ENCODE measurements around the gene FMN1.

FMN1 gene

DNA sequence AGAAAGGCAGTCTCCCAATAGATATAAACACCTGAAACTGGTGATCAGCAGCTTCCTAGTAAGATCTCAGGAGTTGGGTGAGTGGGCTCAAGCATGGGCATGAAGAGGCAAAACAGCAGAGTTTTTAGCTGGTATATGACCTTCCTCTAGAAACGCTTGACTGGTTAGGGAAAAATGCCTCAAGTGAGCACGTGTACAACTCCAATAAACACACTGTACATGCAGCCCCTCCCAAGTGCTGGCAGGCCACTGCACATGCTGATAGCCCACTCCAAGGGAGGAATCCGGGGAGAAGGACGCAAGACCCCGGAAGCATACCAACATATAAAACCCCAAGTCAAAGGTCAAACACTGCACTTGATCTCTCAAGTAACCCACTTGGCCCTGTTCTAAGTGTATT is 143.0 kb downstream of the FMN1 start:
- Mint-ChIP-seq H3K36me3 (ENCODE audit: low read depth) (peaks cover 14% of the 10 kb centered on the region), H3K9me3 (peaks cover 28% of the 10 kb centered on the region), H3K4me3 (no peak overlapping the region), H3K27ac (no peak overlapping the region), H3K27me3 (no peaks in the 10 kb centered on the region), H3K4me1 (ENCODE audit: low read depth) (no peaks in the 10 kb centered on the region)
- intact Hi-C loops (cut with micrococcal nuclease) = no loop called here

DNA sequence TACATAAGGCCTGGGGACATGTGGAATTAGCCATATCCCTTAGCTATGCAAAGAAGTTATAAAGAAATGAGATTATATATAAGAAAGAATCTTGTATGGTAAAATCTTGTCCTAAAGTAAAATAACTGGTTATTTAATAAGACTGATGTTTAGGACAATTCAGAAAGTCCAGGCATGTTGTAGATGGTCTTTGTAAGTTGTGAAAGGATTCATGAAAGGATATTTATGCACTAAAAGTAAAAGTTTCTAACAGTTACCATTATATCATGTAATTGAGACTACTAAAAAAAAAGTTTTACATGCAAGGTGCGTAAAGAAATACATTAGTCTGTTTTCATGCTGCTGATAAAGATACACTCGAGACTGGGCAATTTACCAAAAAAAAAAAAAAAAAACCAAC is 146.3 kb downstream of the FMN1 start:
- Mint-ChIP-seq H3K4me3 (no peak overlapping the region), H3K9me3 (peaks cover 43% of the 10 kb centered on the region), H3K4me1 (ENCODE audit: low read depth) (no peaks in the 10 kb centered on the region), H3K27me3 (no peaks in the 10 kb centered on the region), H3K36me3 (ENCODE audit: low read depth) (peaks cover 21% of the 10 kb centered on the region), H3K27ac (no peak overlapping the region)
- intact Hi-C loops (cut with micrococcal nuclease) = no loop called here

DNA sequence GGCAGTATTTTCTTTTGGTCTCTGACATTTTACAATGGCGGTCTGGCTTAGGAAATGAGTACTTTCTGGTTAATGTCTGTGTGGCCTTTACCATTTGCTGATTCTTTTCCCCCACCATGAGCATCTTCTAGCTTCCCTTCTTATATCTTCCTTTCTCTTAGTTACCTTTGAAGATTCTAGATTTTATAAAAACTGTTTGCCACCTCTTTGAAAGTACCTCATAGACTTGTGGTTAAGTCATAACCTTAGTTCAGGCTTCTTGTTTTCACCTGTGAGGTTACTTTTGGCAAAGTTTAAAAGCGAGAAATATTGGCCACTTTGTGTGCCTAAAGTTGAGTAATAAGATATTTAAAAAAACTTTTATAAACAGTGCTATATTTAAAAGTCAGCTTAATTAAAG is 147.4 kb downstream of the FMN1 start:
- Mint-ChIP-seq H3K27me3 (no peaks in the 10 kb centered on the region), H3K4me3 (no peak overlapping the region), H3K4me1 (ENCODE audit: low read depth) (no peaks in the 10 kb centered on the region), H3K9me3 (peaks cover 50% of the 10 kb centered on the region), H3K27ac (no peak overlapping the region), H3K36me3 (ENCODE audit: low read depth) (peaks cover 25% of the 10 kb centered on the region)
- intact Hi-C loops (cut with micrococcal nuclease) = no loop called here

DNA sequence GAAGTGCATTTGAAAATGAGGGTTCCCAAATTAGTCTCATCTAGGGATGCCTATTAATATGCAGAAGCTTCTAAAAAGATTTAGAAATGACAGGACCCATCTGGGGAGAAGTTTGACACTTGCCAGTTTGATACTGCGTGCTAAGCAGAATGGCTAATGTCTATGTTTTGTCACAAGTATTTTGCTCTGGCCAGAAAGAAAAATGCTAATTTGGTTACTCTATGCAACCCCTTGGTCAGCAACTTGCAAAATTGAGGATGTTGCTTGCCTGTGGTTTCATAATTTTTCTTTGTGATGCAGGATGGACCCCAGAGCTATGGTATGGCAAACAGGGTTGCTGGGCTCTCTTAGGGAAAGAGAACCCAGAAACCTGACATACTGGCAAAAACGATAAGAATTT is 148.2 kb downstream of the FMN1 start:
- Mint-ChIP-seq H3K4me1 (ENCODE audit: low read depth) (no peaks in the 10 kb centered on the region), H3K27ac (no peak overlapping the region), H3K27me3 (no peaks in the 10 kb centered on the region), H3K9me3 (peaks cover 50% of the 10 kb centered on the region), H3K36me3 (ENCODE audit: low read depth) (peaks cover 25% of the 10 kb centered on the region), H3K4me3 (no peak overlapping the region)
- intact Hi-C loops (cut with micrococcal nuclease) = no loop called here

DNA sequence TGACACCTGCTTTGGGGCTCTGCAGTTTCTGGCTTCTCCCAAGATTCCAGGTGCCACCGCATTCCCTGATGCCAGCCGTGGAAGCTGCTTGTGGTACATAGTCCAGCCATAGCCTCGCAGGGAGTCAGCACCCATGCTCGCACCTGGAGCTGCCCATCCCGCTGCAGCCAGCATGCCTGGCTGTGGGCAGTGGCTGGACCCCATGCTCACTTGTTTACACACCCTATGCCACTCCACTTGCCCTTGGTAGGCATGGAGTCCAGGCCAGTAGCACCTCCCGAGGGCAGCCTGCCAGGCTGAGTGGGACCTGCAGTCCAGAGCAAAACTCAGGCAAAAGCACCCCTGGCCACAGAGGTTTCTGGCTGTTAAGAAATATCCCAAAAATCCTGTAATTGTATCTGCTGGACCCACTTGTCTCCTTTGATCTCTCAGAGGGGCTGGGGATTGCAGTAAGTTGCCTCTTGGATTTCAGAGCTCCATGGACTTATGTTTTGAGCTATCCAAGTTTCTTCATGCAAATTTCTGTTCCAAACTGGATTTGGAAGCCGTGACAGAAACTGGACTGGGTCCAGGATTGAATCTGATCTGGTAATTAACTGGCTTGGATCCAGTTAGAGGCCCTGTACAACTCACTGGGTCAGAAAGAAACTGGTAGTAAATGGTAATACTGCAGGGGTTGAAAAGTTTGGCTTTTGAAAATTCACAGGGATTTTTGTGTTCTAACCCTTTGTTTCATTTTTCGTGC is 149.3 kb downstream of the FMN1 start:
- Mint-ChIP-seq H3K27ac (no peak overlapping the region), H3K4me1 (ENCODE audit: low read depth) (no peaks in the 10 kb centered on the region), H3K36me3 (ENCODE audit: low read depth) (peaks cover 25% of the 10 kb centered on the region), H3K9me3 (peaks cover 50% of the 10 kb centered on the region), H3K27me3 (no peaks in the 10 kb centered on the region), H3K4me3 (no peak overlapping the region)
- intact Hi-C loops (cut with micrococcal nuclease) = no loop called here

DNA sequence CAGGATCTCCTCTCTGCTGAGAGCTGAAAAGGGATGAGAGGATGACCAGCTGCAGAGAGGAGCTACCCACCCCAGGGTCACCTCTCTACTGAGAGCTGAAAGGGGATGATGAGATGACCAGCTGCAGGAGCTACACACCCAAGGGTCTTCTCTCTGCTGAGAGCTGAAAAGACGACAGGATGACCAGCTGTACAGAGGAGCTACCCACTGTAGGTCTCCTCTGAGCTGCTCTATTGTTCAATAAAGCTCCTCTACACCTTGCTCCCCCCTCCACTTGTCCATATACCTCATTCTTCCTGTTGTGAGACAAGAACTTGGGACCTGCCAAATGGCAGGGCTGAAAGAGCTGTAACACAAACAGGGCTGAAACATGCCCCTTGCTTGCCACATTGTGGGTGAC is 149.9 kb downstream of the FMN1 start:
- no peak overlapping the region for H3K27ac Mint-ChIP-seq

DNA sequence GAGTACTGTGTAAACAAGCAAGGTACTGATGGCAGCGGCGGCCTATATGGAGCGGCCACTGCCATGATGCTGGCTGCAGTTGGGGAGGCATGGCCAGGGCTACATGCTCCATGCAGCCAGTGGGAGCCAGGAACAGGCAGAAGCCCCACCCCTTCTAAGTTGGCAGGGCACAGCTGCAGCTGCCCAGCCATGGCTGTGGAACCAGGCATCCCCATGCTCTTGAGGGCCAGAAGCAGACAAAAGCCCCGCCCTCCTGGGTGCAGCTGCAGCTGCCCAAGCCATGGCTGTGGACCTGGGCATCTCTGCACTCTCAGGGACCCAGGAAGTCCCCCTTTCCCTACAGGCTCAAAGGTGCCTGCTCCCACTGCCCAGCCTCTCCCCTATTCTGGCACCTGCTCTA is 150.9 kb downstream of the FMN1 start:
- Mint-ChIP-seq H3K9me3 (peaks cover 36% of the 10 kb centered on the region), H3K36me3 (ENCODE audit: low read depth) (peaks cover 21% of the 10 kb centered on the region), H3K27me3 (no peaks in the 10 kb centered on the region), H3K27ac (no peak overlapping the region), H3K4me3 (no peak overlapping the region), H3K4me1 (ENCODE audit: low read depth) (no peaks in the 10 kb centered on the region)
- intact Hi-C loops (cut with micrococcal nuclease) = no loop called here

More for the DNA sequence above, 149.9 kb downstream of the FMN1 start:
- H3K36me3 Mint-ChIP-seq (ENCODE audit: low read depth) = peaks cover 25% of the 10 kb centered on the region
- H3K9me3 Mint-ChIP-seq = peaks cover 45% of the 10 kb centered on the region
- no peaks in the 10 kb centered on the region for H3K4me1 Mint-ChIP-seq (ENCODE audit: low read depth)
- H3K4me3 Mint-ChIP-seq = no peak overlapping the region
- intact Hi-C loops (cut with micrococcal nuclease) = no loop called here
- H3K27me3 Mint-ChIP-seq = no peaks in the 10 kb centered on the region

DNA sequence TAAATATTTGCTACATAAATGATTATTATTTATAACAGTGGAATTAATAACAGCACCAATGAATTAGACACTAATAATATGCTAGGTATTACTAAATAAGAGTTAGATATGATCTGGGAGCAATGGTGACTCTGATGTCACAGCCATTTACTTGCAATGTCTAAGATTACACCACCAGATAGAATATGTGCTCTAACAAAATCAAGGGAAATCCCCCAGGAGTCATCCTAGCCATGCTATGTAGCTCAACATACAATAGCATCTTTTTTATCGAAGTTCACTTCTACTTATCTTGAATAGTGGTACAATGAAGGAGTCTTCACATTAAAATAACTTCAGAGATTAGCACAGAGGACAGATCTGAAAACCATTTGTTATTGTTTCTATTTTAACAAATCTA is 154.0 kb downstream of the FMN1 start:
- Mint-ChIP-seq H3K27me3 (peaks cover 2% of the 10 kb centered on the region), H3K9me3 (peaks cover 22% of the 10 kb centered on the region), H3K36me3 (ENCODE audit: low read depth) (peaks cover 17% of the 10 kb centered on the region), H3K4me1 (ENCODE audit: low read depth) (no peaks in the 10 kb centered on the region), H3K27ac (no peak overlapping the region), H3K4me3 (no peak overlapping the region)
- intact Hi-C loops (cut with micrococcal nuclease) = no loop called here

DNA sequence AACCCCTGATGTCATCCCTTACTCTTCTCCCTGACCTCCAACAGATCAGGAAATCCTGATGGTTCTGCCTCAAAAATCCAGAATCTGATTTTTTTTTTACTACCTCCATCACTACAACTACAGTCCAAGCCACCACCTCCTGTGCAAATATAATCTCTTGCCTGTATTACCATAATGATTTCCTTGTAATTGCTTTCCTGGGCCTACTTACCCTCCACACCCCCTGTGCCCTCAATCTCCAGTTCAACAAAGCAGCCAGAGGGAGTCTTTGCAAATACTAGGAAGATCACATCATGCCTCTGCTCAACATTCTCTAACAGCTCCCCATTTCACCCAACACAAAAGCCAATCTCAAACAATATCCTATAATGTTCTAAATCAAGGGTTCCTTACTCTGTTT is 159.9 kb downstream of the FMN1 start:
- Mint-ChIP-seq H3K27me3 (peaks cover 2% of the 10 kb centered on the region), H3K4me1 (ENCODE audit: low read depth) (peaks cover 13% of the 10 kb centered on the region), H3K27ac (no peak overlapping the region), H3K36me3 (ENCODE audit: low read depth) (no peaks in the 10 kb centered on the region), H3K9me3 (no peaks in the 10 kb centered on the region), H3K4me3 (no peak overlapping the region)
- intact Hi-C loops (cut with micrococcal nuclease) = no loop called here

DNA sequence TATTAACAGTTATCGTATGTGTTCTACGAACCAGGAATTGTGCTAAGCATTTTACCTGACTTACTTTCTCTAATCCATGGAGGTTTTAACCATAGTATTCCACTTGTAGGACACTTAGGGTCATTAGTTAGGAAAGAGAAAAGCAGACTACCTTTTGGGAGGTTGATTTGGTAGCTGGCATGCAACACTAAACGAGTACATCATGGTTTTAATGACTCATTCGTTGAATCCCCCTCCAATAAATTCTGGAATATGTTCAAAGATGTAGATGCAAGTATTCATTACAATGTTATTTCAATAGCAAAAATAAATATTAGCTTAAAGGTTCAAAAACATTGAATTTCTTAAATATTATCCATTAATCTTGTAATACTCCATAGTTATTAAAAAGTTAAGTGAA is 162.5 kb downstream of the FMN1 start:
- intact Hi-C loops (cut with micrococcal nuclease) = no loop called here
- no peak overlapping the region for H3K4me3 Mint-ChIP-seq

DNA sequence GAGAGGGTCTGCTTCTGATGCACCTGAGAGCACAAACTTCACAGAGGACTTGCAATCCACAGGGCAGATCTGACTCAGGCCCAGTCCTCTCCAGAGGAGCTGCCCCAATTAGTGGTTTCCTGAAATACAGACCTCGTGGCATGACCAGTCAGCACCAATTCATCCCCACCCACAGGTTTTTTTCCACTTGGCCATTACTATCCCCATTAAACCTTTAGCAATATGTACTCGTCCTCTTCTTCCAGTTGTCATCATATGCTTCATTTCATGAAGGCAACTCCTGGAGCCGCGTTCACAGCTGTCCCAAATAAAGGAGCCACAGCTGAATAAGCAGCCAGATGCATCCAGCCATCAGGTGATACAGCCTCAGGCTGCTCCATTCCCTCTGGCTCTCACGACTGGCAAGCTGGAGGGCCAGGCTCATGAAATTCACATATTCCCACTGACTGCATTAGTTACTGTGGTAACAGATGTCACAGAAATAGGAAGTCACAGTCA is 163.1 kb downstream of the FMN1 start:
- H3K4me3 Mint-ChIP-seq = no peak overlapping the region
- no peaks in the 10 kb centered on the region for H3K27me3 Mint-ChIP-seq

More for the DNA sequence above, 162.5 kb downstream of the FMN1 start:
- Mint-ChIP-seq H3K27me3 (no peaks in the 10 kb centered on the region), H3K4me1 (ENCODE audit: low read depth) (peaks cover 13% of the 10 kb centered on the region), H3K9me3 (no peaks in the 10 kb centered on the region), H3K27ac (no peak overlapping the region), H3K36me3 (ENCODE audit: low read depth) (no peaks in the 10 kb centered on the region)

DNA sequence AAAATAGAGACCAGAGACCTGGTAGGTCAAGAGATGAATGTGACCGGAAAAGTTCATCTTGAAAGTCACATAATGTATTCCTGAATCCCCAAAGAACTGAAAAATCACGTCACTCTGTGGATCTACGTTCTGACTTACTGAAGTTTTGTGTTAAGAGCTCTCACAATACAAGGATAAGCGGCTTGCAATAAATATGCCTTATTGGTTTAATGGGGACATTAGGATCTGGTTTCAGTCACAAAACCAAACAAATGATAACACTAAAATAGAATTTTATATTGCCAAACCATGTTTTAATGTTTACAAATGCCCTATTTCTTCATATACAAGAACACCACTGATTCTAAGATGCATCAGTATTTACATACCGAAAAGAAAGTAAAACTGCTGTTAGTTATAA is 164.2 kb downstream of the FMN1 start:
- Mint-ChIP-seq H3K4me1 (ENCODE audit: low read depth) (peaks cover 13% of the 10 kb centered on the region), H3K27ac (no peak overlapping the region), H3K27me3 (no peaks in the 10 kb centered on the region), H3K4me3 (no peak overlapping the region), H3K36me3 (ENCODE audit: low read depth) (no peaks in the 10 kb centered on the region), H3K9me3 (no peaks in the 10 kb centered on the region)
- intact Hi-C loops (cut with micrococcal nuclease) = no loop called here

More for the DNA sequence above, 163.1 kb downstream of the FMN1 start:
- intact Hi-C loops (cut with micrococcal nuclease) = no loop called here
- H3K4me1 Mint-ChIP-seq (ENCODE audit: low read depth) = peaks cover 13% of the 10 kb centered on the region
- H3K27ac Mint-ChIP-seq = peak overlapping the region; percentile 58
- no peaks in the 10 kb centered on the region for H3K9me3 Mint-ChIP-seq
- H3K36me3 Mint-ChIP-seq (ENCODE audit: low read depth) = no peaks in the 10 kb centered on the region

DNA sequence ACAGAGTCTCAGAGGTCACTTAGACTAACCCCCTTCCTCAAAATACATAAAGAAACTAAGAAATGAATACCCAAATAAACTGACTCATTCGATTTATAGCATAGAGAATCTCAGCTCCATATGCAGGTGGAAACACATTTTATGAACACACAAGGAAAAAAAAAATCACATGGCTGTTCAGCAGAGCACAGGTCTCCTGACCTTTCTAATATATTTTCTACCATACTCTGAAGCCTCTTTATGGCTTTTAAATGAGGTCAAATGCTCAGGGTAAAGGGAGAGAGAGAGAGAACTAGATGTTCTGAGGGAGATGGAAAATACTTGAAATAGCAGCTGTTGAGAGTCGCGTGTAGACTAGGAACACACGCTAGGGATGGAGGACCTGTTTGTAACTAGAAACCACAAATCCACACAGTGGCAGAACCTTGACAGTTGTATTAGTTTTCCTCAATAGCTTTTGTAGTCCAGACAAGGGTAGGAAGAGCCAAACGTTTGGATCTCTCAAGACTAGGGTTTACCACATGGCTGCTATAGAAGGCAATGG is 165.3 kb downstream of the FMN1 start:
- no peaks in the 10 kb centered on the region for H3K36me3 Mint-ChIP-seq (ENCODE audit: low read depth)
- intact Hi-C loops (cut with micrococcal nuclease) = no loop called here
- no peak overlapping the region for H3K27ac Mint-ChIP-seq
- peaks cover 13% of the 10 kb centered on the region for H3K4me1 Mint-ChIP-seq (ENCODE audit: low read depth)
- no peak overlapping the region for H3K4me3 Mint-ChIP-seq
- H3K9me3 Mint-ChIP-seq = no peaks in the 10 kb centered on the region
- no peaks in the 10 kb centered on the region for H3K27me3 Mint-ChIP-seq

DNA sequence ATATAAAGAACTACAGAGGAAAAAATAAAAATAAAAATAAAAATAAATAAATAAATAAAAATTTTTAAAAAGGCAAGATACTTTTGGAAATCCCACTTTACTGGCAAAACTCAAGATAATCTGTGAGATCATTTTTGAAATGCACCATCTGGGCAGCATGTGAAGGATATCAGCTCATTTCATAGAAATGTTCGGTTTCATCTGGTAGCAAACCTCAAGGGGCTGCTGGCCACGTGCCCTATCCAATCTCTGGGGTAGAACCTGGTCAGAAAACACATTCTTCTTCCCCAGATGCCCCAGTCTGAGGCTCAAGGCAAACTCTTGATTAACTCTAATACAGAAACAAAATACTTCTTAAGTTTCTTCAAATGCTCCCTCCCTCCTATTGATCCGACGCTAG is 166.0 kb downstream of the FMN1 start:
- H3K9me3 Mint-ChIP-seq = no peaks in the 10 kb centered on the region
- no peak overlapping the region for H3K4me3 Mint-ChIP-seq
- no peak overlapping the region for H3K27ac Mint-ChIP-seq
- H3K27me3 Mint-ChIP-seq = no peaks in the 10 kb centered on the region
- H3K4me1 Mint-ChIP-seq (ENCODE audit: low read depth) = peaks cover 8% of the 10 kb centered on the region
- intact Hi-C loops (cut with micrococcal nuclease) = no loop called here
- no peaks in the 10 kb centered on the region for H3K36me3 Mint-ChIP-seq (ENCODE audit: low read depth)
